ENCODE results near the gene NEDD9. TPM values are rescaled to one million over a fixed set of nuclear protein-coding genes. Genes with fewer than 3 reads are reported as not detected.

NEDD9 gene
- total and polyA plus RNA-seq, 10 of the 15 experiments (the other 5 are each of a cell fraction or from before 2014, with no cell fraction given) = 4.9 to 92.6 (median 14.6) TPM

DNA sequence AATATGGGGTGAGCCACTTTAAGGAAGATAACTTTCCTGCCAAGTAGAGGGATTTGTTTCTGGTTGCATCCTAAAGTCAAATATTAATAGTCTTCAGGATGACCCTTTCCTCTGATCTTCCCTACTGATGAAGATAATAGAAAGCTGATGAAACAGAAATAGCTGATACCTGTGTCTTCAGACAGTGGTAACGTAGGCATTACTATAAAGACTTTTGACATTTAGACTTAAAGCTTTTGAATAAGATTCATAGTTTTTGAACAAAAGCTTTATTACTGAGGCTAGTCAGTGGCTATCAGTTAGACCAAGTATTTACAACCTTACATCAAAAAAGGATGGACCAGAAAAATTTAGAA is 1.4 kb downstream of the NEDD9 start:
- H3K9me3 ChIP-seq (replicated peaks; ENCODE audit: control insufficient read depth, insufficient read depth, low read length) = no peaks in the 10 kb centered on the region; the same call in 1 of the 3 replicates
- peak overlapping the region; percentile 23 for H3K4me2 ChIP-seq (ENCODE audit: control insufficient read depth, insufficient read depth)
- H3K27me3 ChIP-seq (replicated peaks in 1 of 2; ENCODE audit: control insufficient read depth in 2 of 2, insufficient read depth in 2 of 2, low read length in 1 of 2) = no peaks in the 10 kb centered on the region
- peaks cover 41% of the 10 kb centered on the region for H3K79me2 ChIP-seq (ENCODE audit: control insufficient read depth, insufficient read depth, low read length)
- 93% methylated on average over 1 of the region's 1 CpG for WGBS (ENCODE audit: insufficient coverage, insufficient replicate concordance, low lambda C conversion rate, missing lambda C conversion rate)
- ChIA-PET RAD21 (ENCODE audit: unreplicated experiment) (interaction anchor here (0.7 to 4.4 kb wide), 21 partner anchors 9 to 264 kb away, joined by 3 to 62 read pairs (median 6); no protein-coding TSS in a partner anchor), CTCF (interaction anchor here (0.6 to 3.2 kb wide), 16 partner anchors 9 to 265 kb away, joined by 3 to 20 read pairs (median 4); no protein-coding TSS in a partner anchor), SMC1A (ENCODE audit: uncharacterized antibody, unreplicated experiment) (interaction anchor here (0.8 to 9.0 kb wide), 31 partner anchors 10 to 264 kb away, joined by 3 to 99 read pairs (median 7); no protein-coding TSS in a partner anchor), POLR2A (interaction anchor here (0.7 to 8.0 kb wide), 16 partner anchors 9 to 91 kb away, joined by 3 to 67 read pairs (median 4); no protein-coding TSS in a partner anchor)
- intact Hi-C loops (cut with micrococcal nuclease; ENCODE audit: unreplicated experiment) (loop anchor here (5.0 kb wide), 1 partner anchor 141 kb away; no protein-coding TSS in a partner anchor), in situ Hi-C loops (cut with MboI) (no loop called here)
- no peak overlapping the region for H3K27ac ChIP-seq (ENCODE audit: control insufficient read depth, insufficient read depth)
- no peak for TF ChIP-seq SP1 (IDR thresholded peaks at IDR 0.05; ENCODE audit: low read depth, low read length)
- TF ChIP-seq, protein P1, sequence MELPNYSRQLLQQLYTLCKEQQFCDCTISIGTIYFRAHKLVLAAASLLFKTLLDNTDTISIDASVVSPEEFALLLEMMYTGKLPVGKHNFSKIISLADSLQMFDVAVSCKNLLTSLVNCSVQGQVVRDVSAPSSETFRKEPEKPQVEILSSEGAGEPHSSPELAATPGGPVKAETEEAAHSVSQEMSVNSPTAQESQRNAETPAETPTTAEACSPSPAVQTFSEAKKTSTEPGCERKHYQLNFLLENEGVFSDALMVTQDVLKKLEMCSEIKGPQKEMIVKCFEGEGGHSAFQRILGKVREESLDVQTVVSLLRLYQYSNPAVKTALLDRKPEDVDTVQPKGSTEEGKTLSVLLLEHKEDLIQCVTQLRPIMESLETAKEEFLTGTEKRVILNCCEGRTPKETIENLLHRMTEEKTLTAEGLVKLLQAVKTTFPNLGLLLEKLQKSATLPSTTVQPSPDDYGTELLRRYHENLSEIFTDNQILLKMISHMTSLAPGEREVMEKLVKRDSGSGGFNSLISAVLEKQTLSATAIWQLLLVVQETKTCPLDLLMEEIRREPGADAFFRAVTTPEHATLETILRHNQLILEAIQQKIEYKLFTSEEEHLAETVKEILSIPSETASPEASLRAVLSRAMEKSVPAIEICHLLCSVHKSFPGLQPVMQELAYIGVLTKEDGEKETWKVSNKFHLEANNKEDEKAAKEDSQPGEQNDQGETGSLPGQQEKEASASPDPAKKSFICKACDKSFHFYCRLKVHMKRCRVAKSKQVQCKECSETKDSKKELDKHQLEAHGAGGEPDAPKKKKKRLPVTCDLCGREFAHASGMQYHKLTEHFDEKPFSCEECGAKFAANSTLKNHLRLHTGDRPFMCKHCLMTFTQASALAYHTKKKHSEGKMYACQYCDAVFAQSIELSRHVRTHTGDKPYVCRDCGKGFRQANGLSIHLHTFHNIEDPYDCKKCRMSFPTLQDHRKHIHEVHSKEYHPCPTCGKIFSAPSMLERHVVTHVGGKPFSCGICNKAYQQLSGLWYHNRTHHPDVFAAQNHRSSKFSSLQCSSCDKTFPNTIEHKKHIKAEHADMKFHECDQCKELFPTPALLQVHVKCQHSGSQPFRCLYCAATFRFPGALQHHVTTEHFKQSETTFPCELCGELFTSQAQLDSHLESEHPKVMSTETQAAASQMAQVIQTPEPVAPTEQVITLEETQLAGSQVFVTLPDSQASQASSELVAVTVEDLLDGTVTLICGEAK (IDR thresholded peaks at IDR 0.05; ENCODE audit: borderline replicate concordance) = peak; percentile 42; the same call in 1 of the 2 replicates
- H4K20me1 ChIP-seq (ENCODE audit: control insufficient read depth, insufficient read depth) = no peaks in the 10 kb centered on the region
- ATAC-seq (no peak), DNase-seq (ENCODE audit: low read depth, low spot score) (no peak), FAIRE-seq (no peak)
- H2AFZ ChIP-seq (ENCODE audit: control insufficient read depth, low read depth, low read length) = no peak overlapping the region
- no TSS peak for BruUV-seq (replicated peaks)
- peak overlapping the region; percentile 84 for H3K4me3 ChIP-seq
- H3K36me3 ChIP-seq (ENCODE audit: control insufficient read depth in 2 of 2, insufficient read depth in 2 of 2, low read length in 1 of 2) = no peaks in the 10 kb centered on the region; a peak in 1 of 4 replicates
- H3K4me1 ChIP-seq (ENCODE audit: control insufficient read depth, insufficient read depth, low read length) = 0 out of 2 replicates have a peak, but pooled peaks cover under 1% of the 10 kb centered on the region
- no peak overlapping the region; the same call in 1 of the 2 replicates for H3K9ac ChIP-seq (ENCODE audit: control insufficient read depth, insufficient read depth, low read length)

All from GM12878 (cell line).